ENCODE results near the gene FRMD3. TPM values are rescaled to one million over a fixed set of nuclear protein-coding genes. Genes with fewer than 3 reads are reported as not detected.

Gene FRMD3
- total and polyA plus RNA-seq, 3 experiments from 2014 or later = 0.35 to 0.68 (median 0.62) TPM

DNA sequence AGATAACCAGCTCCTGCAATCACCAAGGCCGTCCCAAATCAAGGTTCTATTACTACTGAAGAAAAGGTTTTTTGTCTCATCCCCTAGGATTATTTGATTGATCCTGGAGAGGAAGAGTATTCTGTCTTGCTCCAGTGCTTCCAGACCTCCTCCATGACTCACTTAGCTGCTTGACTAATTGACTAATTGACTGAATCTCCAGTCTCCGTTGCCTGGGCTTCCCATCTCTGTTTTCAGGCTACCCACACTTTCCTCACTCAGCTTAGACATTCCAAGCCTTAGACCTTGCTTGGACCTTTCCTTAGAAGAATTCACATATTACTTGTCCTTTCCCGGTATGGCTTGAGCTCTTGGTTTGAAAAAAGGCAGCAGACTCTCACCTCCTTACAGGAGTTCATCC, 60.6 kb downstream of the FRMD3 start:
- ChIA-PET POLR2A (interaction anchor here (0.5 kb wide), 1 partner anchor 29 kb away, joined by 8 read pairs; no protein-coding TSS in a partner anchor), CTCF (no interaction called here)
- H3K4me3 Mint-ChIP-seq = no peak overlapping the region
- DNase-seq = no peak
- H3K36me3 ChIP-seq (ENCODE audit: insufficient read depth, low read length) = no peaks in the 10 kb centered on the region
- H3K27ac Mint-ChIP-seq = no peak overlapping the region
- no peaks in the 10 kb centered on the region for H3K4me1 ChIP-seq (ENCODE audit: insufficient read depth, low read length)
- peaks cover 0 to 19% (median 11%) of the 10 kb centered on the region in 5 donors for H3K9me3 Mint-ChIP-seq
- no peak overlapping the region for H3K27ac ChIP-seq (ENCODE audit: low read depth, low read length)
- peaks cover 0 to 28% (median 3%) of the 10 kb centered on the region in 3 donors for H3K36me3 Mint-ChIP-seq
- peaks cover 16 to 19% (median 17%) of the 10 kb centered on the region in 3 donors for H3K4me1 Mint-ChIP-seq
- H3K4me3 ChIP-seq (ENCODE audit: low read length) = no peak overlapping the region
- no peaks in the 10 kb centered on the region for H3K27me3 Mint-ChIP-seq
- no peaks in the 10 kb centered on the region for H3K27me3 ChIP-seq (ENCODE audit: insufficient read depth, low read length, poor library complexity, severe bottlenecking)
- no peaks in the 10 kb centered on the region for H3K9me3 ChIP-seq (ENCODE audit: low read length)

DNA sequence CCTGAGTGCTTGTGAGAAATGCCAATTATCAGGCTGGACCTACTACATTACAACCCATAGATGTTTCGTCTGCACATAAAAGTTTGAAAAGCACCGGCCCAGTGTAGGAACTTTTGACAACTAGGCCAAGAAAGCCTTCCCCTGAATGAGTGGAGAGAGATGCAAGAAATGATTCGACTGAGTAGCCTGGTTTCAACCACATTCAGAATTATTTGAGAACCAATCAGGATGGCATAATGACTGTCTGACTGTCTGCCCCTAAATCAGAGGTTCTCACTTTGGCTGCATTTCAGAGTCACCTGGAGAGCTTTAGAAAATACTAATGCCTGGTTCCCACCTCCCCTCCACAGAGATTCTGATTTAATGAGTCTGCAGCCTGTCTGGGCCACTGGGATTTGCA, 61.1 kb downstream of the FRMD3 start:
- Histone ChIP-seq H3K27me3 (ENCODE audit: insufficient read depth, low read length, poor library complexity, severe bottlenecking) (no peaks in the 10 kb centered on the region), H3K36me3 (ENCODE audit: insufficient read depth, low read length) (no peaks in the 10 kb centered on the region), H3K4me1 (ENCODE audit: insufficient read depth, low read length) (no peaks in the 10 kb centered on the region), H3K27ac (ENCODE audit: low read depth, low read length) (no peak overlapping the region), H3K4me3 (ENCODE audit: low read length) (no peak overlapping the region), H3K9me3 (ENCODE audit: low read length) (no peaks in the 10 kb centered on the region)
- Mint-ChIP-seq H3K27me3 (no peaks in the 10 kb centered on the region), H3K36me3 (peaks cover 0 to 23% (median 3%) of the 10 kb centered on the region in 3 donors), H3K9me3 (peaks cover 0 to 19% (median 11%) of the 10 kb centered on the region in 5 donors), H3K4me1 (peaks cover 16 to 19% (median 17%) of the 10 kb centered on the region in 3 donors), H3K27ac (no peak overlapping the region), H3K4me3 (no peak overlapping the region)
- no peak for DNase-seq
- POLR2A ChIA-PET = no interaction called here
- CTCF ChIA-PET = no interaction called here

DNA sequence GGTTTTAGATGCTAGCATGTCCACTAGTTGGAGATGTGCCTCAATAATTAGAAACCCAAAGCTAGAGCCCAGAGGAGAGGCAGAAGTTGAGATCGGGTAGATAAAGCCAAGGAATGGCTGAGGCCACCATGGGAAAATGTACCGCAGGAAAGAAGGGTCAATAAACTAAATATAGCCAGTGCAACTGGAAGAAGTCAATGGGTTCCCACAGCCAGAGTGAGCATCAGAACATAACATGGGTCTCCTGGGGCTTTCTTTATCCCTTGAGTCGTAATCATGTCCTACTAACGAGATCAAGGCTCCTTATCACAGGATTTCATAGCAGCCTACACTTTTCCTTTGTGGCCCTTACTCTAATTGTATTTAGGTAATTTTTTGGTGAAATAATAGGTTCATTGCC, 61.7 kb downstream of the FRMD3 start:
- H3K4me1 Mint-ChIP-seq = peaks cover 16 to 19% (median 17%) of the 10 kb centered on the region in 3 donors
- H3K4me1 ChIP-seq (ENCODE audit: insufficient read depth, low read length) = no peaks in the 10 kb centered on the region
- no peak overlapping the region for H3K4me3 ChIP-seq (ENCODE audit: low read length)
- no peaks in the 10 kb centered on the region for H3K36me3 ChIP-seq (ENCODE audit: insufficient read depth, low read length)
- H3K27ac ChIP-seq (ENCODE audit: low read depth, low read length) = no peak overlapping the region
- H3K9me3 Mint-ChIP-seq = peaks cover 0 to 19% (median 11%) of the 10 kb centered on the region in 5 donors
- no peak overlapping the region for H3K27ac Mint-ChIP-seq
- ChIA-PET CTCF (no interaction called here), POLR2A (no interaction called here)
- DNase-seq = no peak
- no peaks in the 10 kb centered on the region for H3K9me3 ChIP-seq (ENCODE audit: low read length)
- H3K27me3 ChIP-seq (ENCODE audit: insufficient read depth, low read length, poor library complexity, severe bottlenecking) = no peaks in the 10 kb centered on the region
- peaks cover 0 to 23% (median 3%) of the 10 kb centered on the region in 3 donors for H3K36me3 Mint-ChIP-seq
- H3K27me3 Mint-ChIP-seq = no peaks in the 10 kb centered on the region
- H3K4me3 Mint-ChIP-seq = no peak overlapping the region

DNA sequence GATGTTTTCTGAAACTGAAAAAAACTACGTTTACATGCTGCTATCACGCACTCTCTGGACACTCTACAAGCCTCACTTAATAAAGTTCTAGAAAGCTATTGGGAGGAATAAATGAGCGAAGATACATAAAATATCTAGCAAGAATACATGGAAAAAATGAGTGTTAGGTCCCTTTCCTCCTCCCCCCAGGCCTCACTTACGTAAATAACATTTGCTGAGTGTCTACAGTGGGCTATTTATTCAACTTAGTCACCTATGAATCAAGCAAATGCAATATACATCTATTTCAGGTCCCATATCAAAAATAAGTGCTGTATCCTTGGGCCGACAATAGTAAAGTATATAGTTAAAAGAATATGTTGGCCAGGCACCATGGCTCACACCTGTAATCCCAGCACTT, 62.5 kb downstream of the FRMD3 start:
- Histone ChIP-seq H3K9me3 (ENCODE audit: low read length) (no peaks in the 10 kb centered on the region), H3K27ac (ENCODE audit: low read depth, low read length) (no peak overlapping the region), H3K36me3 (ENCODE audit: insufficient read depth, low read length) (no peaks in the 10 kb centered on the region), H3K4me1 (ENCODE audit: insufficient read depth, low read length) (no peaks in the 10 kb centered on the region), H3K4me3 (ENCODE audit: low read length) (no peak overlapping the region), H3K27me3 (ENCODE audit: insufficient read depth, low read length, poor library complexity, severe bottlenecking) (no peaks in the 10 kb centered on the region)
- peaks cover 0 to 20% (median 2%) of the 10 kb centered on the region in 3 donors for H3K36me3 Mint-ChIP-seq
- POLR2A ChIA-PET = no interaction called here
- H3K4me3 Mint-ChIP-seq = peak overlapping the region in 1 of 7 donors; percentile 7
- CTCF ChIA-PET = no interaction called here
- H3K4me1 Mint-ChIP-seq = peaks cover 16 to 19% (median 17%) of the 10 kb centered on the region in 3 donors
- peaks cover 0 to 19% (median 9%) of the 10 kb centered on the region in 5 donors for H3K9me3 Mint-ChIP-seq
- no peaks in the 10 kb centered on the region for H3K27me3 Mint-ChIP-seq
- DNase-seq = no peak
- H3K27ac Mint-ChIP-seq = no peak overlapping the region

DNA sequence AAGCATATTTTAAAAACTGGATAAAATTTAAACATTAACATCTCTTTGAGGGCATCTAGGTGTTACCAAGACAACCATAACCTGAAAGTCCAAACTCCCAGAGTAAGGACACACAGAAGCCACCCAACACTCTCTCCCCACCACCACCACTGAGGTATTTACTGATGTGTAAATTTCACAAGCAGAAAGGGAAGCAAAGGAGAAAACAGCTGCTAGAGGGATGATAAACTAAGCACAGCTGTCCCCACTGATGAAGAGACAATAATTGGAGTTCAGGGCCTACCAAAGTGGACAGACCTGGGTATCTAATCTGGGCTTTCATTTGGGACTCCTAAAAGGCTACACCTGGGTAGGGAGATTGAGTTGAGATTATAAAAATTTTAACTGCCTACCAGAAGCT, 63.6 kb downstream of the FRMD3 start:
- Histone ChIP-seq H3K27me3 (ENCODE audit: insufficient read depth, low read length, poor library complexity, severe bottlenecking) (no peaks in the 10 kb centered on the region), H3K4me3 (ENCODE audit: low read length) (no peak overlapping the region), H3K4me1 (ENCODE audit: insufficient read depth, low read length) (no peaks in the 10 kb centered on the region), H3K9me3 (ENCODE audit: low read length) (no peaks in the 10 kb centered on the region), H3K36me3 (ENCODE audit: insufficient read depth, low read length) (no peaks in the 10 kb centered on the region), H3K27ac (ENCODE audit: low read depth, low read length) (no peak overlapping the region)
- H3K27ac Mint-ChIP-seq = no peak overlapping the region
- DNase-seq = no peak
- no peaks in the 10 kb centered on the region for H3K27me3 Mint-ChIP-seq
- H3K36me3 Mint-ChIP-seq = peaks cover 0 to 18% (median 0%) of the 10 kb centered on the region in 3 donors
- POLR2A ChIA-PET = no interaction called here
- CTCF ChIA-PET = no interaction called here
- peaks cover 0 to 12% (median 7%) of the 10 kb centered on the region in 5 donors for H3K9me3 Mint-ChIP-seq
- no peak overlapping the region for H3K4me3 Mint-ChIP-seq
- peaks cover 16 to 19% (median 17%) of the 10 kb centered on the region in 3 donors for H3K4me1 Mint-ChIP-seq

DNA sequence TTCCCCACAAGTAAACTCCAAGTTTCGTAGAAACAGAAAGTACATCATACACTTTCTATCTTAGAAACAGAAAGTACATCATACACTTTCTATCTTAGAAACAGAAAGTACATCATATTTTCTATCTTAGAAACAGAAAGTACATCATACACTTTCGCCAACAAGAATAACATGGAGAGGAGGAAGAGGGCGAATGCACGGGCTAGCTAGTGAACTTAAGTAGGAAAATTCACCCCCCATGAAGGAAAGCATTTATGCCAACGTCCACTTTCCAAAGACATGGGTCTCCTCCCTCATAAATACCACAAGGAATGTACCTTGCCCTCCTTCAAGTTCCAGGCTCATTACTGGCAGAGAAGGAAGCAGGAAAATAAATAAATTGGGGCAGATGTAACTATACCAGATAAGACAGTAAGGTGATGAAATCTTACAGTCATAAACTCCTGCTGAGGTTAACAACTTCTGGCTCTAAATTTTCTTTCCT, 64.7 kb downstream of the FRMD3 start:
- no peaks in the 10 kb centered on the region for H3K4me1 ChIP-seq (ENCODE audit: insufficient read depth, low read length)
- H3K36me3 Mint-ChIP-seq = peaks cover 0 to 14% (median 0%) of the 10 kb centered on the region in 3 donors
- no peaks in the 10 kb centered on the region for H3K9me3 ChIP-seq (ENCODE audit: low read length)
- H3K27me3 ChIP-seq (ENCODE audit: insufficient read depth, low read length, poor library complexity, severe bottlenecking) = no peaks in the 10 kb centered on the region
- H3K4me3 Mint-ChIP-seq = peak overlapping the region; percentile 8 to 67 (median 57)
- peak overlapping the region; percentile 27 for H3K4me3 ChIP-seq (ENCODE audit: low read length)
- H3K27ac ChIP-seq (ENCODE audit: low read depth, low read length) = no peak overlapping the region
- POLR2A ChIA-PET = no interaction called here
- peaks cover 0 to 4% of the 10 kb centered on the region in 2 donors for H3K27me3 Mint-ChIP-seq
- CTCF ChIA-PET = no interaction called here
- no peak for DNase-seq
- H3K36me3 ChIP-seq (ENCODE audit: insufficient read depth, low read length) = no peaks in the 10 kb centered on the region
- H3K9me3 Mint-ChIP-seq = peaks cover 0 to 7% (median 2%) of the 10 kb centered on the region in 5 donors
- peak overlapping the region in 7 of 8 donors; percentile 31 to 77 (median 52) for H3K27ac Mint-ChIP-seq
- H3K4me1 Mint-ChIP-seq = peaks cover 16 to 19% (median 17%) of the 10 kb centered on the region in 3 donors

DNA sequence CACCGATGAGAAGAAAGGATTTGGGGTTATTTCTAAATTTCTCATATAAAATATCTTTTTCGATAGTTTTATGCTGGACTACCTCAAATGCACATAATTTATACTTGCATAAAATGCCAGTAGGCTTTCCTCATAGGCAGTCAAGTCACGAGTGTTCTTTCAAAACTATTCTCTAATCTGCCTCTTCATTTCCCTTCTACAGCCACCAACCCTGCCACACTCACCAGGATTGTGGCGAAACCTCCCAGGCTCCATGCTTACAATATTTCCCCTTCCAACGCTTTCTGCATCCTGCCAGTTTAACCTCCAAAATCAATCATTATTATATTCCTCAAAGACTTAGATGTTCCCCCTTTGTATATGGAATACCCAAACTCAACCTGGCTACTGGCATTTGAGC, 65.4 kb downstream of the FRMD3 start:
- H3K27ac Mint-ChIP-seq = peak overlapping the region in 4 of 8 donors; percentile 4 to 77 (median 28)
- peaks cover 0 to 7% (median 0%) of the 10 kb centered on the region in 3 donors for H3K36me3 Mint-ChIP-seq
- no peak for DNase-seq
- no peaks in the 10 kb centered on the region for H3K36me3 ChIP-seq (ENCODE audit: insufficient read depth, low read length)
- H3K4me3 ChIP-seq (ENCODE audit: low read length) = no peak overlapping the region
- peak overlapping the region in 5 of 7 donors; percentile 8 to 67 (median 57) for H3K4me3 Mint-ChIP-seq
- peaks cover 0 to 5% (median 0%) of the 10 kb centered on the region in 5 donors for H3K9me3 Mint-ChIP-seq
- peaks cover 16 to 19% (median 17%) of the 10 kb centered on the region in 3 donors for H3K4me1 Mint-ChIP-seq
- ChIA-PET POLR2A (no interaction called here), CTCF (no interaction called here)
- no peaks in the 10 kb centered on the region for H3K4me1 ChIP-seq (ENCODE audit: insufficient read depth, low read length)
- peaks cover 0 to 4% of the 10 kb centered on the region in 2 donors for H3K27me3 Mint-ChIP-seq
- no peaks in the 10 kb centered on the region for H3K27me3 ChIP-seq (ENCODE audit: insufficient read depth, low read length, poor library complexity, severe bottlenecking)
- H3K27ac ChIP-seq (ENCODE audit: low read depth, low read length) = no peak overlapping the region
- H3K9me3 ChIP-seq (ENCODE audit: low read length) = no peaks in the 10 kb centered on the region

DNA sequence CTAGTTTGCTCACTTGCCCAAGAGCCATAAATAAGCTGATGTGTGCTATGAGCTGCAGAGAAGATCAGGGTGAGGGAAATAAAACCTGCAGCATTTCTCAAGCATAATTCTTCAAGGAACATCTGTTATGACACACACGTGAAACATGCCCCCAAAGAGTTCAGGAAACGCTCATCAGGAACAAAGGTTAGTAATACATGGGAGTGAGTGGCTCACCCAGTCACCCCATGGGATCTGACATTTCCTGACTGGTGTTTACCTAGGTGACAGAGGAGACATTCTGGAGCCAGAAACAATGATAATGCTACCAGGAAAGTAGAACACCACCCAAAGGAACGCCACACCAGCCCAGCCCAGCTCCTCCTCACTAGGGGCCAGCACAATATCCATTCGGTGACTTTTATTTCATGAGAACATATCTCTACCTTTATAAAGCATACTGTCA, 66.0 kb downstream of the FRMD3 start:
- Mint-ChIP-seq H3K27me3 (peaks cover 0 to 4% of the 10 kb centered on the region in 2 donors), H3K4me1 (peaks cover 16 to 19% (median 17%) of the 10 kb centered on the region in 3 donors), H3K36me3 (peaks cover 0 to 4% (median 0%) of the 10 kb centered on the region in 3 donors), H3K9me3 (peaks cover 0 to 3% (median 0%) of the 10 kb centered on the region in 5 donors), H3K27ac (no peak overlapping the region), H3K4me3 (no peak overlapping the region)
- ChIA-PET CTCF (no interaction called here), POLR2A (no interaction called here)
- no peak overlapping the region for H3K4me3 ChIP-seq (ENCODE audit: low read length)
- no peaks in the 10 kb centered on the region for H3K36me3 ChIP-seq (ENCODE audit: insufficient read depth, low read length)
- DNase-seq = no peak
- H3K27me3 ChIP-seq (ENCODE audit: insufficient read depth, low read length, poor library complexity, severe bottlenecking) = no peaks in the 10 kb centered on the region
- H3K27ac ChIP-seq (ENCODE audit: low read depth, low read length) = no peak overlapping the region
- no peaks in the 10 kb centered on the region for H3K9me3 ChIP-seq (ENCODE audit: low read length)
- H3K4me1 ChIP-seq (ENCODE audit: insufficient read depth, low read length) = no peaks in the 10 kb centered on the region

All from CD8-positive, alpha-beta memory T cell (primary cell).